PFSK-1 (cell line): ENCODE results near the gene NDUFV1.

ENCODE experiments used
- FOXP2 ChIP-seq: optimal IDR thresholded peaks from 2 replicates; pipeline ENCODE3; 2011; ENCODE audit warnings: borderline replicate concordance, control low read depth, inconsistent platforms; ENCODE audit not compliant: insufficient read depth; ENCODE audit errors: extremely low read length, extremely low read depth
- POLR2AphosphoS5 ChIP-seq: IDR thresholded peaks from 2 replicates; pipeline ENCODE4 v1.6.1; 2012; ENCODE audit warnings: low read depth, mild to moderate bottlenecking, control low read depth, low read length, moderate library complexity
- SIN3A ChIP-seq: IDR thresholded peaks from 2 replicates; pipeline ENCODE4 v1.6.1; 2012; ENCODE audit warnings: mild to moderate bottlenecking, low read length, moderate library complexity, borderline replicate concordance; ENCODE audit not compliant: insufficient read depth
- TAF1 ChIP-seq: IDR thresholded peaks from 2 replicates; pipeline ENCODE4 v1.6.1; 2012; ENCODE audit warnings: low read length, control low read depth, borderline replicate concordance; ENCODE audit not compliant: insufficient read depth
- TF ChIP-seq, protein P1 (sequence below), 2 experiments: IDR thresholded peaks; 2 replicates each; pipeline versions ENCODE4 v1.6.1 to v1.8.0; 2011 to 2012; ENCODE audit warnings: low read depth in 2 of 2, low read length in 2 of 2, control low read depth in 1 of 2, inconsistent platforms in 1 of 2, mild to moderate bottlenecking in 1 of 2, moderate library complexity in 1 of 2; ENCODE audit not compliant: insufficient read depth in 1 of 2

Gene NDUFV1

DNA sequence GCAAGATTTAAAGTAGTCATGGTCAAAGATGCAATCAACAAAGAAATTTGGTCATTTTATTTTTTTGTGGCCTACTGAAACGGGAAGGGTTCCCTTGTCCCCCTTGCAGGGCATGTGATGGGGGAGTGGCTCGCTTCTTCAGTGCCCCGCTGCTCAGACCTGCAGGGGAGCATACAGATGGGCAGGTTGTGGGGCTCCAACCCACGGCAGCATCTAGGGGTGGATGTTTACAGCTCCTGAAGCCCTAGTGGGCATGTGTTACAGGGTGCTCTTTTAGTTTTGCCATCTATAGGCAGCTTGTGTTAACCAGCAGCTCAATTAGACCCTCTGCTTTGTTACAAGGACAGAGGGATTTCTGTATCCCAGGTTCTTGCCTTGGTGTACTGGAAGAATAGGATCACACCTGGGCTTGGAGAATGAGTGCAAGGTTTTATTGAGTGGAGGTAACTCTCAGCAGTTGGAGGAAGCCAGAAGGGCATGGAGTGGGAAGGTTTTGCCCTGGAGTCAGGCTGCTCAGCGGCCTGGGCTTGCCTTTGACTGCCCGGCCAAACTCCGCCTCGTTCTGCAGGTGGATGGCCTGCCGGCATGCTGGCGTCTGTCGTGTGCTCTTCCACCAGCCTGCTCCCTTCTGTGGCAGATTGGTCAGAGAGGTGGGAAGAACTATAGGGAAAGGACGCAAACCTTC is 13.7 kb upstream of the NDUFV1 start:
- TF ChIP-seq TAF1, result no peak
- TF ChIP-seq, protein P1, sequence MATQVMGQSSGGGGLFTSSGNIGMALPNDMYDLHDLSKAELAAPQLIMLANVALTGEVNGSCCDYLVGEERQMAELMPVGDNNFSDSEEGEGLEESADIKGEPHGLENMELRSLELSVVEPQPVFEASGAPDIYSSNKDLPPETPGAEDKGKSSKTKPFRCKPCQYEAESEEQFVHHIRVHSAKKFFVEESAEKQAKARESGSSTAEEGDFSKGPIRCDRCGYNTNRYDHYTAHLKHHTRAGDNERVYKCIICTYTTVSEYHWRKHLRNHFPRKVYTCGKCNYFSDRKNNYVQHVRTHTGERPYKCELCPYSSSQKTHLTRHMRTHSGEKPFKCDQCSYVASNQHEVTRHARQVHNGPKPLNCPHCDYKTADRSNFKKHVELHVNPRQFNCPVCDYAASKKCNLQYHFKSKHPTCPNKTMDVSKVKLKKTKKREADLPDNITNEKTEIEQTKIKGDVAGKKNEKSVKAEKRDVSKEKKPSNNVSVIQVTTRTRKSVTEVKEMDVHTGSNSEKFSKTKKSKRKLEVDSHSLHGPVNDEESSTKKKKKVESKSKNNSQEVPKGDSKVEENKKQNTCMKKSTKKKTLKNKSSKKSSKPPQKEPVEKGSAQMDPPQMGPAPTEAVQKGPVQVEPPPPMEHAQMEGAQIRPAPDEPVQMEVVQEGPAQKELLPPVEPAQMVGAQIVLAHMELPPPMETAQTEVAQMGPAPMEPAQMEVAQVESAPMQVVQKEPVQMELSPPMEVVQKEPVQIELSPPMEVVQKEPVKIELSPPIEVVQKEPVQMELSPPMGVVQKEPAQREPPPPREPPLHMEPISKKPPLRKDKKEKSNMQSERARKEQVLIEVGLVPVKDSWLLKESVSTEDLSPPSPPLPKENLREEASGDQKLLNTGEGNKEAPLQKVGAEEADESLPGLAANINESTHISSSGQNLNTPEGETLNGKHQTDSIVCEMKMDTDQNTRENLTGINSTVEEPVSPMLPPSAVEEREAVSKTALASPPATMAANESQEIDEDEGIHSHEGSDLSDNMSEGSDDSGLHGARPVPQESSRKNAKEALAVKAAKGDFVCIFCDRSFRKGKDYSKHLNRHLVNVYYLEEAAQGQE (IDR thresholded peaks at IDR 0.05; ENCODE audit: insufficient read depth in 1 of 2, low read depth in 2 of 2, low read length in 2 of 2), result no peak

DNA sequence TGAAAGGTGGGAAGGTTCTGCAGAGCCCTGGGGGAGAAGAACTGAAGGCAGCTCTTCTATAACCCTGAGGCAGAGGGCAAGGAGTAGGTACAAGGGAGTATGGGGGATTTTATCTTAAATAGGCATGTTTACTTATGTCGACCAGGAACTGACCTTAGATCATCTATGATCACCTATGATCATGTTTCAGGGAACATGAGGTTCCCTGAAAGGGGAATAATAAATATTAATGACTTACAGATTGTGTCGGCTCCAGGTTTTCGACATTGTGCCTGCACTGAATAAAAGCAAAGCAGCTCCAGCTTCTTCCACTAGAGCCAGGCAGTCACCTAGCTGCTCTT is 13.2 kb upstream of the NDUFV1 start:
- no peak for TF ChIP-seq SIN3A
- TF ChIP-seq, protein P1 (IDR thresholded peaks at IDR 0.05; ENCODE audit: insufficient read depth in 1 of 2, low read depth in 2 of 2, low read length in 2 of 2), result no peak
- TF ChIP-seq FOXP2, result no peak
- TF ChIP-seq POLR2AphosphoS5, result no peak
- TF ChIP-seq TAF1, result no peak

GRCh38 chr11:67594480-67594879 is 12.3 kb upstream of the NDUFV1 start:
- TF ChIP-seq TAF1 (no peak), FOXP2 (no peak), POLR2AphosphoS5 (no peak), SIN3A (no peak)
- TF ChIP-seq, protein P1 (IDR thresholded peaks at IDR 0.05; ENCODE audit: insufficient read depth in 1 of 2, low read depth in 2 of 2, low read length in 2 of 2), result no peak

DNA sequence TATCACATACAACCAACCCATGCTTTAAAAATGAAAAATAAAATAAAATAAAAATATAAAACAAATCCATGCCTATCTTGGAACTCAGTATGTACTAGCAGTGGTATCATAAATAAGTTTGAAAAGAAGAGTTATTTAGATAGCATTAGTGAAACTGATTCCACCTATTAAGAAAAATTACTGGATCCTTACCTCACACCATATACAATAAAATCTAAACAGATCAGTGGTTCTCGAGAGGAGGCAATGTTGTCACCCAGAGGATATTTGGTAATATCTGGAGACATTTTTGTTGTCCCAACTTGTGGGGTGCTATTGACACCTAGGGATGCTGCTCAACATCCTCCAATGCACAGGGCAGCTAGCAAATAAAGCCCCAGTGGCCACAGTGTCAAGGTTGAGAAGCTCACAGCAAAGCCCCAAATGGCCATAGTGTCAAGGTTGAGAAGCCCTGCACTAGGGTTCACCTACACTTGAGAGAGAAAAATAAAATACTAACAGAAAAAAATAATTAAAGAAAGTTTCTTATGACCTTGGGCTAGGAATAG is 9.9 kb upstream of the NDUFV1 start:
- TF ChIP-seq POLR2AphosphoS5, result no peak
- TF ChIP-seq SIN3A, result no peak
- TF ChIP-seq, protein P1 (IDR thresholded peaks at IDR 0.05; ENCODE audit: insufficient read depth in 1 of 2, low read depth in 2 of 2, low read length in 2 of 2), result no peak
- TF ChIP-seq TAF1, result no peak
- no peak for TF ChIP-seq FOXP2

- TF ChIP-seq, protein P1 (IDR thresholded peaks at IDR 0.05; ENCODE audit: insufficient read depth in 1 of 2, low read depth in 2 of 2, low read length in 2 of 2), result no peak
- TF ChIP-seq POLR2AphosphoS5, result no peak
- TF ChIP-seq FOXP2, result no peak
- no peak for TF ChIP-seq SIN3A
- TF ChIP-seq TAF1, result no peak
Observed at GRCh38 chr11:67599149-67599548, 7.6 kb upstream of the NDUFV1 start.
